Urothelium cell line (cell line): ENCODE measurements around the gene TMEM9B.

Source experiments
- DNase-seq: peaks from one replicate; pipeline ENCODE4 v3.0.0; 2011; ENCODE audit warnings: low spot score, mixed read lengths
- FAIRE-seq: peaks from 2 replicates; lab custom pipeline; 2011; peaks lifted over from hg19 to GRCh38; lab: Jason Lieb, UNC

TMEM9B gene

GRCh38 chr11:8932564-8933180 is 31.6 kb downstream of the TMEM9B start, which contains the start of gene C11orf16:
C11orf16 (minus strand) TSS chr11:8932947; CDS start chr11:8932308, 639 bp downstream.
- FAIRE-seq (no peak), DNase-seq (no peak)

- no peak for FAIRE-seq
- no peak for DNase-seq
Measured at GRCh38 chr11:8930456-8931175, 33.6 kb downstream of the TMEM9B start.

DNA sequence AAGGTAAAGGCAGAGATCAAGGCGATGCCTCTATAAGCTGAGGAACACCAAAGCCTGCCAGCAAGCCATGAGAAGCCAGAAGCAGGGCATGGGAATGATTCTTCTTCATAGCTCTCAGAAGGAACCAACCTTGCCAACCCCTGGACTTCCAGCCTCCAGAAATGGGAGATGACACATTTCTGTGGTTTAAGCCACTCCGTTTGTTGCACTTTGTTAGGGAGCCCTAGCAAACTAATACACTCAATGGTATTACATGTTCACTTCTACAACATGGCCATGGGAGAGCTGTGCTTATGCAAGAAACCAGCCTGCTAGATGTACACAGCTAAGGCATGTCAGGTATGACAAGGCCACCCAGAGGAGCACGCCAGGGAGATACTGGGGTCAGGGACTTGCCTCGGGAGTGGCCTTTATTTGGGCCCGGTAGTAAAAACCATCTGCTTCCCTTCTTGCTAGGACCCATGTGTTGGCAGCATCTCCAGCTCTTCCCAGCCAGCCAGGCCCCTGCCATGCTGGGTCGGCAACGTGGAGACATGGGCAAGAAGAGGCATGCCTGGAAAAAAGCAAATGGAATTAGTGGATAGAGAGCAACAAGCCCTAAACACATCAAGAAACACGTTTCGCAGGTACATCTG is 35.1 kb downstream of the TMEM9B start:
- DNase-seq (no peak), FAIRE-seq (no peak)

GRCh38 chr11:8928205-8928604 is 36.0 kb downstream of the TMEM9B start:
- FAIRE-seq (no peak), DNase-seq (no peak)

DNA sequence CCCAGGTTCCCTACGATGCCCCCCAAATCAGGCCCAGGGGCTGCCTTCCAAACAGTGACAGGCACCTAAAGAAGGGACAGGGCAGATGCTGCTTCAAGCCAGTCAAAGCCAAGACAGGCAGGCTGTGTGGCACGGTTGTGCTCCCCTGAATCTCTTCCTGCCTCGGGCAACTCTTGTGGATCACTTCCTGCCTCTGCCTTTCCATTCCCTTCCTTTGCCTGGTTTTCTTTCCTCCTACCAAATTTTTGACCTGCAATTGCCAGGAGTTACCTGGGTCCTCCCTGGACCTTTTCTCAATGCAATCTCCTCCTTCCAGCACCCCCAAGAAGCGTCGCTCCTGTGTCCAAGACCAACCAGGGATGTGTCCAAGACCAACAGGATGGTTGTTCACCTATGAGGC is 37.0 kb downstream of the TMEM9B start:
- FAIRE-seq (no peak), DNase-seq (no peak)

DNA sequence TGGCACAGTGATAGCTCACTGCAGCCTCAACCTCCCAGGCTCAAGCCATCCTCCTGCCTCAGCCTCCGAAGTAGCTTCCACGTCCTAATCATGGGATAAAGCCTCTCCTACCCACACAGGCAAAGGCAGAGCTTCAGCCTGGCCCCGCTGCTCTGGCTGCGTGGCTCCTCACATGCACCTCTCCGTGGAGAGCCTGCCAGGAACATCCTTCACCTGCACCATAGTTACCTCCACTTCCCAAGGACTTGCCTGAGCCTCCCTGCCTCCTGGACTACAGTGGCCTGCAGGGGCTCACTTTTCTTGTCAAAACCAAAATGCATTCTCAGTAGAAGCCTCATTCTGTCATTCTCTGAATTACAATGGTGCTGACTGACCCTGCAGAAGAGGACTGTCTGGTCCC is 38.0 kb downstream of the TMEM9B start:
- no peak for FAIRE-seq
- no peak for DNase-seq

DNA sequence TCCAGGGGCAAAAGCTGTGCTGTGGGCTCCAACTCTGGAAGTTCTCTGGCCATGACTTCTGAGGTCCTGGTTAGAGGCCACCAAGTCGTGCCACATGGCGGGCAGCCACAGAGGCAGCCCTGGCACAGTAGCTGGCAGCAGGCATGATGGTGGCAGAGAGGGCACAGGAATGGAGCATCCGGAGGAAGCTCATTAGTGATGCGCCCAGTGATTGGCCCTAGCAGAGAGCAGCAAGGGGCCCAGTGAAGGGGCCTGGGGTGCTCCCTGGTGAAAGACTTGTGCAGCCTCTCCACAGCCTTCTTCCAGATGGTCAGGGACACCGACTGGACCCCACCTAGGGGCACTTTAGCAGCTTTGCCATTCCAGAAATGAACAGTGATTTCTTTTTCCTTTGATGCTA is 38.5 kb downstream of the TMEM9B start:
- DNase-seq, result no peak
- FAIRE-seq, result no peak

DNA sequence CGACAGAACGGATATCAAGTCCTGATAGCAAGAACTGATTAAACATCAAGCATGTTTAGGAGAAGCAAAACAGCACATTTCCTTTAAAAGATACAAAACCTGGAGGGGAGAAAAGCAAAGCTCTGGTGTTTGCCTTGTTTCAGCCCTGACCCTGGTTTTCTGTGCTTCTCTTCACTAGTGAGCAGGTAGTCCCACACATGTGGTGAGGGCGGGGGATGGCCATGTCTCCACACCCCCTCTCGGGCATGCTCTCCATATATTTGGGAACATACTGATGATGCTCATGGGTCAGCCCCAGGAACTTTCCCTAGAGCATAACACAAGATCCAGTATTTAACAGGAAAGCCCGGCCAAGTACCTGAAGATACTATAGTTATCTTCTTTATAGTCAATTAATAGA is 41.6 kb downstream of the TMEM9B start:
- FAIRE-seq (no peak), DNase-seq (no peak)

- FAIRE-seq, result no peak
Measured at GRCh38 chr11:8917157-8917825, 47.0 kb downstream of the TMEM9B start.

GRCh38 chr11:8914661-8915018 is 49.6 kb downstream of the TMEM9B start:
- DNase-seq (no peak), FAIRE-seq (no peak)

More at GRCh38 chr11:8917157-8917825, 47.0 kb downstream of the TMEM9B start:
- DNase-seq, result peak; percentile 87

- peak; percentile 42 for FAIRE-seq
- peak; percentile 54 for DNase-seq
Measured at GRCh38 chr11:8913961-8914660, 50.1 kb downstream of the TMEM9B start.

DNA sequence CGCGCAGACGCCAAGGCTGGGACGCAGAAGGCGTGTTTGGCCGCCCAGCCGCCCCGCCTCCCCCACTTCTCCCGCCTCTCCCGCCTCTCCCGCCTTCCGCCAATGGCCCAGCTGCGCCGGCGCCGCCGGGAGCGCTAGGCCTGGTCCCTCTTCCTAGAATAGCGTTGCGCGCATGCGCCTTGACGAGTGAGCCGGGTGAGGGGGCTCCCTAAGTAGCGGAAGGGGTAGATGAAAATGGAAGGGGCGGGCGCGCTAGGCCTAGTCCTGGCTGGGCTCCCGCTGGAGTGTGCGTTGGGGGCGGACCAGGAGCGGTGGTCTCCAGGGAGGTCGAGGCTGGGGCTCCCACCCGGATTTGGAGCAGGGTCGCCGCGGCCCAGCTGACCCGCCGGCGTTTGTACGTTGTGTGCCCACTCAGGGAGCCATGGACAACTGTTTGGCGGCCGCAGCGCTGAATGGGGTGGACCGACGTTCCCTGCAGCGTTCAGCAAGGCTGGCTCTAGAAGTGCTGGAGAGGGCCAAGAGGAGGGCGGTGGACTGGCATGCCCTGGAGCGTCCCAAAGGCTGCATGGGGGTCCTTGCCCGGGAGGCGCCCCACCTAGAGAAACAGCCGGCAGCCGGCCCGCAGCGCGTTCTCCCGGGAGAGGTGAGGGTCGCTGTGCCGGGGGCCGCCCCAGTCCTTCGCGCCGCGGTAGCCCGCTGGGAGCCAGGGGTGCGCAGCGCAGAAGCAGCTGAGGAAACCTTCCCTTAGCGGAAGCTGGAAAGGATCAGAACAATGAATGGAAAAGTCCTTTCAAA is 53.0 kb downstream of the TMEM9B start, which contains the start of gene AKIP1:
Gene AKIP1 (plus strand): TSS at position 161 of the 795 bp plus-strand sequence. CDS start 261 bp downstream, at position 422.
- DNase-seq, result peak; percentile 94
- FAIRE-seq, result no peak

GRCh38 chr11:8910649-8911026 is 53.6 kb downstream of the TMEM9B start:
- no peak for DNase-seq
- no peak for FAIRE-seq

DNA sequence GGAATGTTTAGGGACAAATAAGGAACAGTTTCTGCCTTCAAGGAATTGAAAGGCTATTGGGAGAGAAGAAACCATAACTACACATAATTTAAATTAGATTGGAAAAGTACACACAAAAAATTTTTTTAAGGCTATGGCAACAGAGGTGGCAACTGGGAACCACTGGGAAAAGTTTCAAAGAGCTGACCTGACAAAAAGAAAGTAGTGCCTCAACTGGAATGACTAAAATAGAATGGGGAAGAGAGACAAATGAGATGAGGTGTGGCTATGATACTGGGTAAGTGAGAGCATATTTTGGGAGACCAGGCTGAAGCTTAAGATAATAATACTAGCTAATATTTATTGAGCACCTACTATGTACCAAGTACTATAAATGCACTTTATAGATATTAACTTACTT is 56.1 kb downstream of the TMEM9B start:
- DNase-seq (no peak), FAIRE-seq (no peak)

GRCh38 chr11:8907116-8907515 is 57.1 kb downstream of the TMEM9B start:
- DNase-seq (no peak), FAIRE-seq (no peak)

- DNase-seq (no peak), FAIRE-seq (no peak)
Measured at GRCh38 chr11:8905528-8906165, 58.6 kb downstream of the TMEM9B start.

- FAIRE-seq (no peak), DNase-seq (no peak)
Measured at GRCh38 chr11:8899119-8899753, 65.0 kb downstream of the TMEM9B start.
